GM19238 (cell line): ENCODE data around the gene ANTXR1.
"Not testable (repeated sequence)": the region's sequence is repeated elsewhere in the genome, so short reads cannot be mapped to it uniquely, and the experiment has no call there.

Experiments
- DNase-seq: peaks from one replicate; pipeline ENCODE4 v3.0.0; 2011; ENCODE audit warnings: low spot score; ENCODE audit not compliant: insufficient read length

ANTXR1 gene

GRCh38 chr2:69163109-69163508 is 150.1 kb downstream of the ANTXR1 start:
- DNase-seq = no peak

DNA sequence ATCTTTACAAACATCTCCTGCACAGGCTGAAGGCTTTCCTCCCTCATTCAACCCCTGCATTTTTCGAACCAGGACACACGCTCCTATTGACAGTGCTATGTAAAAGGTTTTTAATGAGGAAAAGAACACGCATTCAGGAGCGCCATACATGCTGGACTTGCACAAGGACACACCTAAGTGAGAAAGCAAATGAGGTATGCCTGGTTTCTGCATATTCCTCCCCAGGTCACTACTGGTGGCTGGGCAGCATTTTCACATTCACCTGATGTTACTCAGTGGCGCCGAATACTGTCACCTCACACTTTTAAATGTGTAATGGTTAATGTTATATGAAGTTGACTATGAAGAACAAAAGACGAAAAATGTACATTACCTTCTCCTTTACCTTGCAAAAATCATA is 150.6 kb downstream of the ANTXR1 start:
- no peak for DNase-seq

DNA sequence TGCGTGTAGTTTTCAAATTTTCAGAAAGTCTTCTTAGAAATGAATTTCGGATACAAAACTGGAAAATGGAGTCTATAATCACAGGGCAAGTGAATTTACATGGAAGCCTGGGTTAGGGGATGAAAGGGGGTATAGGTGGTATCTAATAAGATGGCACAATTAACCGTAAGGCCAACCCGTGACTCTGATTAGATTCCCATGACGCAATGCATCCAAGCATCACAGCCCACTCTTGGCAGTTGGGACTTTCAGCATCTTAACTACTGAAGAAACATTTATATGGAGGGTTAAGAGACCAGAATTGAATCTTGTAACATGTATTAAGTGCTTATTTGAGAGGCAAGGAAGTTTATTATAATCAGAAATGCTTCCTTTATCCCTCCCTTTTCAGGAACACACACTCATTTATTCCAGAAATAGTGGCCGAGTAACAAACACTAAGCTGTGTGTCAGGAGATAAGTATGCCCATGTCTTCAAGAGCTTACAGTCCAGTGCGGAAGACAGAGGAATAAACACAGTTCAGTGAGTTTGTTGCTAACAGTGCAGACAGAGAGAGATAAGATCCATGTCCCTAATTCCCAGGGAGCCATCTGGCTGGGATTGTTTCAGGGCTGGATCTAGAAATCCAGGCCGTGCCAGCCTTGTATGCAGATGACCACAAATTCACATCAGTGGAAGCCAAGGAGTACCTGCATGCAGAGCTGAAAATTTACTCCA is 151.2 kb downstream of the ANTXR1 start:
- no peak for DNase-seq

DNA sequence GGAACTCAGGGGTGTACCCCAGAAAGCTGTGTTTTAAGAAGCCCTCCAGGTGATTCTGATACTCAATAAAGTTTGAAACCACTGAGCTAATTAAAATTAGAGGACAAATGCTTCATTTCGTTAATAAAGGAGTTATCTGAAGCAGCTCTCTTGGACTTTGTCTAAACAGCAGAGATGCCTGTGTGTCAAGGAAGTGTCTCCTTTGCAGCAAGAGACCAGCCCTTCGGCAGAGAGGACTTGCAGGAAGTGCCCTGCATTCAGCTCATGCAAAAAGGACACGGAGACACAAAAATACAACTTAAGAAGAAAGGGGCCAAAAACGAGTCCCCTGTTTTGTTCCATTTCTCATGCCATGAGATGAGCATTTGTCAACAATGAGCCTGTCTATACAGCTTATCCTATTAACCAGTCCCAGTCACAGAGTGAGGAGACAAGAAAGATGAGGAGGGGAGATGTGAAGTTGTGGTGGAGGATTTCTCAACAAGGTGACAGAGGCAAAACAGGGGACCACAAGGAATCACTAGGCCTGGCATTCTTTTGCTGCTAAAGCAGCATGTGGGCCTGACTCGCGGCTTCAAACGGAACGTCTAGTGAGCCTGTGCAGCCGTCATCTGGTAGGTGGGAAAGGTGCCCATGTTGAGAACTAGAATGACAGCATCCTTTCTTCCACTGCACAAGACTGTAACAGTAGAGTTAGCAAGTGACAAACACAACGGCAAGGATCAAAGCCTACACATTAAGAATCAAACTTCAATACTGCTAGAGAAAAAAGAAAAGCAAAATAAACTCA is 152.3 kb downstream of the ANTXR1 start:
- DNase-seq = no peak

DNA sequence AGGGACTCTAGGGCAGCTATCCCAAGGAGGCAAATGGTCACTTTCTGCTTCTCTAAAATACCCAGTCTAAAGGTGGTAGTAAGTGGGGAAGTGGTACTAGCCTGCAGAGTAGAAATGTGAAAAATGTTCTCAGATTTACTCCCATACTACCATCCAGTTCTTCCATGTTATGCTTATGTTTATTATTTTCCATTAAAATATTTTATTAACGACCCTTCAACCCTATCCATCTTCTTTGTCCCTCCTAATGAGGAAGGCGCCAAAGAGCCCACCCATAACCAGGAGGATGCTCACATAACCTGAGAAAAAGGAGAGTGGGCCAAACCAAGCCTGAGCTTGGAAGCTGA is 153.5 kb downstream of the ANTXR1 start:
- DNase-seq = no peak

- no peak for DNase-seq
Measured at GRCh38 chr2:69166812-69167468, 154.0 kb downstream of the ANTXR1 start.

- no peak for DNase-seq
Measured at GRCh38 chr2:69167469-69167822, 154.5 kb downstream of the ANTXR1 start.

DNA sequence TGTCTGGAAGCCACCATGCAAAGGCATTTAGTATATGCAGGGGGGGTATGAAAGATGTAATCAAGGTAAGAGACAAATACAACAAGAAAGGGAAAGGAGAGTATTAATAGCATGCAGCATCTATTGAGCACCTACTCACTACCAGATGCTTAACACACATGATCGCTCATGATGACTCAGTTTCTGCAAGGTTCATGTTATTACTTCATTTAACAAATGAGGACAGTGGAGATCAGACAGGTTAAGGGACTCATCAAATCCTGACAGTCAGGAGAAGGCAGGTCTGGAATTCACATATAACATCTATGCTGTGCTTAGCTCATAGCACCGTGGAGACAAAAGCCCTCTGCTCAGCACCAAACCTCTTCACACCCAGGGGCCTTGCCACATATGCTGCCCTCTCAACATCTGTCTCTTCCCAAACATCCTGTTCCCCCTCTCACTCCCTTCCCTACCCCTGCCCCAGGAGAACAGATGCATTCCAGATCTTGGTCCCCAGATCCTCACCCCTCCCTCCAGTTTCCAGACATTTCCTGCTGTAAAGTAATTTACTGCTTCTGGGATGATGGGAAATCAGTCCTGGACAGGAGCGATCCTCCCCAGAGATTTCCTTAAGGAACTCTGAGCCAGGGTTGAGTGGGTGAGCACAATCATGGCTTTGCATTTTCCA is 155.3 kb downstream of the ANTXR1 start:
- DNase-seq = no peak

- no peak for DNase-seq
Measured at GRCh38 chr2:69168950-69169654, 156.1 kb downstream of the ANTXR1 start.

GRCh38 chr2:69169655-69170389 is 156.8 kb downstream of the ANTXR1 start:
- no peak for DNase-seq

- no peak for DNase-seq
Measured at GRCh38 chr2:69170661-69171060, 157.7 kb downstream of the ANTXR1 start.

- DNase-seq = no peak
Measured at GRCh38 chr2:69171116-69171896, 158.3 kb downstream of the ANTXR1 start.

DNA sequence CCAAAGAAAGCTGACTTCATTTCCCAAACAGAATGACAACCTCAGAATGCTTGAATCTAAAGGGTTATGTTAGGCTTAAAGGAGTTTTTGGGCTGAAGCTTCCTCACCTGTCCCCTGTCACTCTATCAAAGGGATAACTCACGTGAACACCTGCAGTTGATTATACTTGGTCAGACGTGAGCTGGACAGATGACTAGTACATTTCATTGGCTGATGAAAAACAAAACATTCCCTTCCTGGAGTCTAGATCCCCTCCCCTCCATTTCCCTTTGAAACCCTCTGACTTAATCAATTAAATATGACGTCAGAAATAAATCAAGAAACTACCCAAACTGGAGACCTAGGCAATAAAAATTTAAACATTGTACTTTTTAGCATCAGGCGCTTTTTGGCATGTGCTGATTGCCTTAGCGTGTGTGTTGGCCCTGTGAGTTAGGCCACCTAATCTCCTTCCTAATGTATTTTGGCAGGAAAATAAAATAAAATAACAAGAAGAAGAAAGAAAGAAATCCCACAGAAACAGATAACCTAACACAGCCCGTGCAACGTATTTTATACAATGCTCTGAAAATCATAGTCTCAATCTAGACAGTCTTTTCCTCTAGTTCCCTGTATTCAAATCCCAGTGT is 159.0 kb downstream of the ANTXR1 start:
- no peak for DNase-seq

DNA sequence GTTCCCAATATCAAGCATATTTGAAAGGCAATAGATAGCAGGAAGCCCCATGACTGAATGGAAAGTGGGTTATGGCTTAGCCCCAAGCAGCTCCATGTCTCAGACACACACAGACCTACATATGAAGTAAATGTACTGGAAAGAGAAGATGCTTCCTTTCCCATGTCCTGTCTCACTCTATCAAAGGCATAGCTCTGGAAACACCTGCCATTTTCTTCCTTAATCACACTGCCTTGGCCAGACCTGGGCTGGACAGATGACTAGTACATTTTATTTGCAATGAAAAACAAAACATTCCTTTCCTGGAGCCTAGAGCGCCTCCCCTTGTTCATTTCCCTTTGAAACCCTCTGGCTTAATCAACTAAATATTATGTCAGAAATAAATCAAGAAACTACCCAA is 160.7 kb downstream of the ANTXR1 start:
- no peak for DNase-seq

GRCh38 chr2:69174211-69174610 is 161.2 kb downstream of the ANTXR1 start:
- not testable (repeated sequence) for DNase-seq

GRCh38 chr2:69175790-69176715 is 163.1 kb downstream of the ANTXR1 start:
- DNase-seq = no peak

DNA sequence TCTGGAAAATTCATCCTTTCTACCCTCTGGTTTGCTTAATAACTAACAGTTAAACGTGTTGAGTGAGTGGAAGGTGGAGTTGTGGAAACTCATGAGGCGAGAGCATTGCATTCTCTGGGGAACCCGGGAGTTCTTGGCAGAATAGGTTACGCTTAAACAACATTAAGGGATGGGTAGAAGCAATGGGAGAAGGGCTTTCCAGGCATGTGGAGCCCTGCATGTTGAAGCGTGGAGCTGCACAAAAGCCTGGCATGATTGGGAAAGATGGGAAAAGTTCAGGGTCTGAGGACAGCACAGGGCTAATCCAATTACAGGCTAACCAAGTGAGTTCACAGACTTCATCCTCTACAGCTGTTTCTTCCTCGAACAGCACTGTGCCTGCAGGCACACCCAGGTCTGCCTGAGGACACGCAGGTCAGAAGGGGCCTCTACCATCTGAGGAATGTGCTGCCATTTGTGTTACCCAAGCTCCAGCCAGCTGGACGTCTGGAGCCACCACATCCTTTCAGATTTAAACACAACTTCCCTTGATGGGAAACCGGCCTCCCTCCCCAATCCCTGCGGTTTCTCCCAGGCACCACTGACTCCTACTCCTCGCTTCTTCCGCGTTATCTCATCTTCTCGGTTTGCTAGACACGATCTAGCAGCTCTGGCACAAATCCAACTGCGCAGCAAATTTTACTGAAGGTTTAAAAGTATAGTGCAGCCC is 164.2 kb downstream of the ANTXR1 start:
- DNase-seq = no peak
